HUDEP-2 (cell line): Measurements from ENCODE around the gene PRM1.

Source experiments
- DNase-seq, 76 experiments: peaks; one replicate each; lab custom pipeline; 2025; ENCODE audit not compliant: unreplicated experiment in 76 of 76; lab: John Stamatoyannopoulos, UW

PRM1 gene

GRCh38 chr16:11239644-11240632 lies 41.2 kb downstream of the PRM1 start:
- peak in 1 of 76 experiments; percentile 11 for DNase-seq

GRCh38 chr16:11238272-11239202 lies 42.6 kb downstream of the PRM1 start:
- DNase-seq, result peak in 2 of 76 experiments; percentile 16 to 22

- no peak for DNase-seq
Observed at GRCh38 chr16:11236461-11237254, 44.5 kb downstream of the PRM1 start.

- no peak for DNase-seq
Observed at GRCh38 chr16:11235703-11235991, 45.5 kb downstream of the PRM1 start.

- peak in 1 of 76 experiments; percentile 7 for DNase-seq
Observed at GRCh38 chr16:11234884-11235702, 46.0 kb downstream of the PRM1 start.

- no peak for DNase-seq
Observed at GRCh38 chr16:11233727-11234376, 47.3 kb downstream of the PRM1 start.

GRCh38 chr16:11232852-11233726 lies 48.0 kb downstream of the PRM1 start:
- DNase-seq, result peak in 75 of 76 experiments; percentile 43 to 94 (median 83)

GRCh38 chr16:11232302-11232851 lies 48.8 kb downstream of the PRM1 start:
- no peak for DNase-seq

- DNase-seq, result peak in 31 of 76 experiments; percentile 15 to 53 (median 35)
Observed at GRCh38 chr16:11231367-11231970, 49.7 kb downstream of the PRM1 start.
